Measurements from ENCODE around the gene BPHL.

The BPHL gene

DNA sequence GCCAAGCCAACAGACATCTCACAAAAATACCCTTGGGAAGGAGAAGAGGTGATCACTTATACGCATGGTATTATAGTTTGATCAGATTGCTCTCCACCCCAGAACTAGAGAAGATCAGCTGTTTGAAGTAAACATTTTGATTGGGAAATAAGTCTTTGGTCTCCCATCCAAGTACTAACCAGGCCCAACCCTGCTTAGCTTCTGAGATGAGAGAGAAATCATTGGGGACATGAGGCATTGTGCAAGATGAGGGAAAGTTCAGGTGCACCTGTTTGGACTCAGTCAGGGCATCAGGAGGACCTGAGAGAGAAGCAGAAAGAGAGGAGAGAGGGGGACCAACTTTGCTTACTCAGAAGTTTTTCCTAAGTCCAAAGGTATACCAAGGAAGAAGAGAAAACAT is 38.8 kb upstream of the BPHL start:
- DNase-seq (ENCODE audit: low read depth): no peak

DNA sequence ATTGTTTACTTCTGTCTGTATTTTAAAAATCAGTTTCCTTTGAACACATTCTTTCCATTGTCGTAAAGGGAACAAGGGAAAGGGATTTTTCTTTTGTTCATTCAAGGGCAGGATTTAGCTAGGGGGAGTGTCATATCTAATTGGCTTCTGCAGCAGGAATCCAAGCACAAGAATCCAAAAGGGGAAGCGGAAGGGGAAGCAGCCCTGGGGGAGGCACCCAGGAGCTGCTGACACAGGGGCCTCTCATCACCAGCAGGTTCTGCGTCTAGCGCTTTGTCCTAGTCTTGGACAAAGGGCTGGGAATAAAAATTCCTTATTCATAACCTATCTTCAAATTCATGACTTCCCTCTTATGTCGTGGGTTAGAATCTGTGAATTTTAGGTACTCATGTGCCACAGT is 36.6 kb upstream of the BPHL start:
- H3K4me3 ChIP-seq (ENCODE audit: low read length): no peak overlapping the region
- no peak for DNase-seq (ENCODE audit: low read depth)
- TF ChIP-seq, protein P1, sequence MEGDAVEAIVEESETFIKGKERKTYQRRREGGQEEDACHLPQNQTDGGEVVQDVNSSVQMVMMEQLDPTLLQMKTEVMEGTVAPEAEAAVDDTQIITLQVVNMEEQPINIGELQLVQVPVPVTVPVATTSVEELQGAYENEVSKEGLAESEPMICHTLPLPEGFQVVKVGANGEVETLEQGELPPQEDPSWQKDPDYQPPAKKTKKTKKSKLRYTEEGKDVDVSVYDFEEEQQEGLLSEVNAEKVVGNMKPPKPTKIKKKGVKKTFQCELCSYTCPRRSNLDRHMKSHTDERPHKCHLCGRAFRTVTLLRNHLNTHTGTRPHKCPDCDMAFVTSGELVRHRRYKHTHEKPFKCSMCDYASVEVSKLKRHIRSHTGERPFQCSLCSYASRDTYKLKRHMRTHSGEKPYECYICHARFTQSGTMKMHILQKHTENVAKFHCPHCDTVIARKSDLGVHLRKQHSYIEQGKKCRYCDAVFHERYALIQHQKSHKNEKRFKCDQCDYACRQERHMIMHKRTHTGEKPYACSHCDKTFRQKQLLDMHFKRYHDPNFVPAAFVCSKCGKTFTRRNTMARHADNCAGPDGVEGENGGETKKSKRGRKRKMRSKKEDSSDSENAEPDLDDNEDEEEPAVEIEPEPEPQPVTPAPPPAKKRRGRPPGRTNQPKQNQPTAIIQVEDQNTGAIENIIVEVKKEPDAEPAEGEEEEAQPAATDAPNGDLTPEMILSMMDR (conservative IDR thresholded peaks at IDR 0.05; ENCODE audit: low read length): no peak

More for the DNA sequence above, 38.8 kb upstream of the BPHL start:
- TF ChIP-seq, protein P1 (conservative IDR thresholded peaks at IDR 0.05; ENCODE audit: low read length): no peak
- no peak overlapping the region for H3K4me3 ChIP-seq (ENCODE audit: low read length)

GRCh38 chr6:3085074-3085473 is 33.4 kb upstream of the BPHL start:
- TF ChIP-seq, protein P1 (conservative IDR thresholded peaks at IDR 0.05; ENCODE audit: low read length): no peak
- no peak for DNase-seq (ENCODE audit: low read depth)
- H3K4me3 ChIP-seq (ENCODE audit: low read length): no peak overlapping the region

DNA sequence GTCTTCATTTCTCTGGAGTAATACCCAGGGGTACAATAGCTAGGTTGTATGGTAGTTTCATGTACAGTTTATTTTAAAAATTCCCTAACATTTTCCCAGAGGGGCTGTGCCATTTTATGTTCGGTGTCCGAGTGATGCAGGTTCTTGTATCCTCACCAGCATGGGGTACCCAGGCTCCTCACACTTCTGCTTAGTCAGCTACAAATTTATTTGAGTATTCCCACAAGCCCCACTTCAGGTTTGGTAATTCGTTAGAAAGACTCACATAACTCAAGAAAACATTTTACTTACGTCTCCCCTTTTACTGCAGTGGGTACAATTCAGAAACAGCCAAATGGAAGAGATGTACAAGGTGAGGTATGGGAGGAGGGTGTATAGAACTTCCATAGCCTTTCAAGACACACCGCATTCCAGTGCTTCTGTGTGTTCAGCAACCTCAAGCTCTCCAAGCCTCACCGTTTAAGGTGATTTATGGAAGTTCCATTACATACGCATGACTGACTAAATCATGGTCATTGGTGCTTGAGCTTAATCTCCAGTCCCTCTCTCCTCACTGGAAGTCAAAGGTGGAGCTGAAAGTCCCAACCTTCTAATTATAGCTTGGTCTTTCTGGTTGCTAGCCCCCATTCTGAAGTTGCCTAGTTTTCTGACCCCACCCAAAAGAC is 32.1 kb upstream of the BPHL start:
- H3K4me3 ChIP-seq (ENCODE audit: low read length): no peak overlapping the region
- TF ChIP-seq, protein P1 (conservative IDR thresholded peaks at IDR 0.05; ENCODE audit: low read length): no peak
- DNase-seq (ENCODE audit: low read depth): no peak

- TF ChIP-seq, protein P1 (conservative IDR thresholded peaks at IDR 0.05; ENCODE audit: low read length): no peak
- peak; percentile 62 for DNase-seq (ENCODE audit: low read depth)
- H3K4me3 ChIP-seq (ENCODE audit: low read length): no peak overlapping the region
These were observed 30.1 kb upstream of the BPHL start for GRCh38 chr6:3088446-3088845.

- TF ChIP-seq, protein P1 (conservative IDR thresholded peaks at IDR 0.05; ENCODE audit: low read length): no peak
- H3K4me3 ChIP-seq (ENCODE audit: low read length): no peak overlapping the region
- DNase-seq (ENCODE audit: low read depth): peak; percentile 56
These were observed 29.5 kb upstream of the BPHL start for GRCh38 chr6:3088968-3089367.

- TF ChIP-seq, protein P1 (conservative IDR thresholded peaks at IDR 0.05; ENCODE audit: low read length): no peak
- no peak overlapping the region for H3K4me3 ChIP-seq (ENCODE audit: low read length)
- DNase-seq (ENCODE audit: low read depth): peak; percentile 16
These were observed 28.5 kb upstream of the BPHL start for GRCh38 chr6:3090013-3090412.

All from AG10803 (cell line).